Eye (tissue), 1 donor: ENCODE measurements around the gene ARL15.
"Not testable (repeated sequence)": the region's sequence is repeated elsewhere in the genome, so short reads cannot be mapped to it uniquely, and the experiment has no call there.

Source experiments
- DNase-seq: peaks from one replicate; pipeline ENCODE4 v3.0.0-alpha.2; 2015

The ARL15 gene

GRCh38 chr5:54013556-54014194, 296.7 kb downstream of the ARL15 start:
- no peak for DNase-seq

- no peak for DNase-seq
Measured at GRCh38 chr5:54009828-54010227, 300.5 kb downstream of the ARL15 start.

- no peak for DNase-seq
Measured at GRCh38 chr5:54009357-54009756, 301.0 kb downstream of the ARL15 start.

- no peak for DNase-seq
Measured at GRCh38 chr5:54007827-54008777, 302.3 kb downstream of the ARL15 start.

- no peak for DNase-seq
Measured at GRCh38 chr5:54004697-54005096, 305.7 kb downstream of the ARL15 start.

GRCh38 chr5:54002779-54003178, 307.6 kb downstream of the ARL15 start:
- no peak for DNase-seq

- DNase-seq = no peak
Measured at GRCh38 chr5:54001976-54002775, 308.2 kb downstream of the ARL15 start.

- DNase-seq = no peak
Measured at GRCh38 chr5:54000011-54000410, 310.4 kb downstream of the ARL15 start.

- no peak for DNase-seq
Measured at GRCh38 chr5:53997736-53998627, 312.4 kb downstream of the ARL15 start.

- no peak for DNase-seq
Measured at GRCh38 chr5:53996008-53996407, 314.4 kb downstream of the ARL15 start.

- DNase-seq = no peak
Measured at GRCh38 chr5:53994148-53994547, 316.2 kb downstream of the ARL15 start.

- no peak for DNase-seq
Measured at GRCh38 chr5:53991942-53992341, 318.4 kb downstream of the ARL15 start.

- no peak for DNase-seq
Measured at GRCh38 chr5:53987101-53987500, 323.3 kb downstream of the ARL15 start.

- DNase-seq = no peak
Measured at GRCh38 chr5:53985796-53986195, 324.6 kb downstream of the ARL15 start.

GRCh38 chr5:53984971-53985370, 325.4 kb downstream of the ARL15 start:
- no peak for DNase-seq

GRCh38 chr5:53983568-53984460, 326.6 kb downstream of the ARL15 start:
- no peak for DNase-seq

- DNase-seq = not testable (repeated sequence)
Measured at GRCh38 chr5:53982319-53982718, 328.1 kb downstream of the ARL15 start.

- no peak for DNase-seq
Measured at GRCh38 chr5:53980061-53980460, 330.3 kb downstream of the ARL15 start.

- no peak for DNase-seq
Measured at GRCh38 chr5:53974021-53974420, 336.4 kb downstream of the ARL15 start.

GRCh38 chr5:53972314-53972713, 338.1 kb downstream of the ARL15 start:
- DNase-seq = no peak

GRCh38 chr5:53971551-53971950, 338.8 kb downstream of the ARL15 start:
- no peak for DNase-seq
